ENCODE results near the gene NFKBIL1.
"Not testable (repeated sequence)": the region's sequence is repeated elsewhere in the genome, so short reads cannot be mapped to it uniquely, and the experiment has no call there.

GRCh38 chr6:31551371-31551770 is 4.0 kb downstream of the NFKBIL1 start:
- TF ChIP-seq CTCF (IDR thresholded peaks at IDR 0.05; ENCODE audit: low read depth, low read length), result peak; percentile 85
- not testable (repeated sequence) for TF ChIP-seq POLR2A (IDR thresholded peaks at IDR 0.05; ENCODE audit: extremely low read depth, insufficient read length)

Data from NB4 (cell line).